Ectodermal cell (in vitro differentiated cells): ENCODE results near the gene SLC16A1.

ENCODE experiments used
- H3K27ac ChIP-seq: 2 replicates; pipeline ENCODE4 v1.7.0; 2013; ENCODE audit warnings: mild to moderate bottlenecking, low read depth, low read length; ENCODE audit not compliant: insufficient read depth, poor library complexity, severe bottlenecking
- H3K27me3 ChIP-seq: 2 replicates; pipeline ENCODE4 v1.7.0; 2013; ENCODE audit warnings: mild to moderate bottlenecking, low read length; ENCODE audit not compliant: insufficient read depth, control insufficient read depth, poor library complexity, severe bottlenecking
- H3K36me3 ChIP-seq: one replicate; pipeline ENCODE4 v1.7.0; 2013; ENCODE audit warnings: low read length; ENCODE audit not compliant: control insufficient read depth, insufficient read depth
- H3K4me1 ChIP-seq: one replicate; pipeline ENCODE4 v1.7.0; 2013; ENCODE audit warnings: low read length; ENCODE audit not compliant: control insufficient read depth, insufficient read depth
- H3K4me3 ChIP-seq: 2 replicates; pipeline ENCODE4 v1.7.0; 2013; ENCODE audit warnings: low read depth, low read length, control low read depth; ENCODE audit not compliant: insufficient read depth
- H3K9me3 ChIP-seq: 2 replicates; pipeline ENCODE4 v1.7.0; 2013; ENCODE audit warnings: mild to moderate bottlenecking, low read length, moderate library complexity; ENCODE audit not compliant: control insufficient read depth
- WGBS, 2 experiments: methylation state at CpG; one replicate each; pipeline ENCODE4 v1.1.7; 2013; ENCODE audit warnings: missing lambda C conversion rate in 2 of 2; 5-methylcytosine and 5-hydroxymethylcytosine counted together

The SLC16A1 gene

DNA sequence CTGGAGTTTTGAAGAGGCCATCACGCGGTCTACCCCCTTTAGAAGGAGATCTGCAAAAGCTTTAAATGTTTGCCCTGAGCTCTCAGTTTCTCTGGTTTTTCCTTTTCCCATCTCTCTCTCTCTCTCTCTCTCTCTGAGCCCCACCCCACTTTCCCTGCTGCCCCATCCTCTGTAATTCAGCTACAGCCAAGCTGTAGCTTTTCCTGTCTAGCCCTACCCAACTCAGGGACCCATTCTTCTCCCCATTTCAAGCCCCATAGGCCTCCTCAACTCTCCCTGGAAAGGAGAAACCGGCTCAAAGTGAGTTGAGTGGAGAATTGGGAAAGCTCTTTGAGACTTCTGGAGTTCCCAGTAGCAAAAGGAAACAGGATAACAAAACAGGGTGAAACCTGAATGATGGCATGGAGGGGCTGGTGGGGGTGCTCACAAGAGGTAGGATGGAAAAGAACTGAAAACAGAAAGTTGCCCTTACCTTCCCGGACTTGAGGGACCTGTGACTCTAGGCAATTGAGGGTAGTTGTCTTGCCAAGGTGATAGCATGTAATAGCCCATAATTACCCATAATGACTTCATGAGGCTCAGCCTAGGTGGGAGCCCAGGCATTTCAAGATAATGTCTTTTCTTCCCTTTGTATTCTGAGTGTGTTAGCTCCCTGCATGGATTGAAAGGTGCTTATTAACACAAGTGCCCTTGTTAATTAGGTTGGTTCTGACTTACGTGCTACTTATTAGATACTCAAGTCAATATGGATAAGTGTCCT is 84.9 kb downstream of the SLC16A1 start:
- WGBS, 2 experiments: 94 to 96% methylated on average over 5 of the region's 5 CpGs
- Histone ChIP-seq H3K27me3 (no peaks in the 10 kb centered on the region), H3K4me1 (peaks cover 4% of the 10 kb centered on the region), H3K36me3 (no peaks in the 10 kb centered on the region), H3K9me3 (no peaks in the 10 kb centered on the region), H3K27ac (no peak overlapping the region), H3K4me3 (no peak overlapping the region)

DNA sequence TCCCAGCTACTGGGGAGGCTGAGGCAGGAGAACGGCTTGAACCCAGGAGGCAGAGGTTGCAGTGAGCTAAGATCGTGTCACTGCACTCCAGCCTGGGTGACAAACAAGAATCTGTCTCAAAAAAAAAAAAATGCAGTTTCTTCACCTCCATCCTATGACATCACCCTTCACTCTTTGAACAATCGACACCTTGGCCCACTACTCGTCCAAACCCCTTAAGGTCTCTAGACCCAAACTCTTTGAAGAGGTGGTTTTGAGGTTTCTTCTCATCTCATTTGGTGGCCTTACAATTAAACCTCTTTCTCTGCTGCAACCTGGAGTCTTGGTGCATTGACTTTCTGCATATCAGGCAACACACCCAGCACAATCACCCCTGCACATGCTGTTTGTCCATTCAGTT is 86.1 kb downstream of the SLC16A1 start:
- H3K36me3 ChIP-seq: no peaks in the 10 kb centered on the region
- H3K4me3 ChIP-seq: no peak overlapping the region
- no peak overlapping the region for H3K27ac ChIP-seq
- H3K9me3 ChIP-seq: no peaks in the 10 kb centered on the region
- peaks cover 4% of the 10 kb centered on the region for H3K4me1 ChIP-seq
- WGBS, 2 experiments: 94 to 97% methylated on average over 4 of the region's 4 CpGs
- no peaks in the 10 kb centered on the region for H3K27me3 ChIP-seq

DNA sequence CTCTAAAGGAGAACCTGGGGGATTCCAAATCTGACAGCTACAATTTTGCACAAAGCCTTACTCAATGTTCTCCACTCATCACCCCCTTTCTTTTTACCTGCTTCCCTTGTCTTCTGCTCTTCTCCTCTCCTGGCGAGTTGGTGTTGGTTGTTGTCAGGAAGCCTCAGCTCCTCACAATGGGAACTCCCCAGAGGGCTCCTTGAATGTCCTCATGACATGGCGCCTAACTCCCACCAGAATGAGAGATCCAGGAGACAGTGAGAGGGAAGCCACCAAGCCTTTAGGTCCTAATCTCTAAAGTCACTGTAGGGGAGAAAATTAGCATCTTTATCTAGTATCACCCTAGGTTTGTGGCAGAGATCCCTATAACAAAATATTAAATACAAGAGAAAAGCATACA is 87.8 kb downstream of the SLC16A1 start:
- Histone ChIP-seq H3K4me3 (no peak overlapping the region), H3K4me1 (peaks cover 4% of the 10 kb centered on the region), H3K27me3 (no peaks in the 10 kb centered on the region), H3K36me3 (no peaks in the 10 kb centered on the region), H3K9me3 (no peaks in the 10 kb centered on the region), H3K27ac (no peak overlapping the region)
- 87 to 90% methylated on average over 2 of the region's 2 CpGs for WGBS, 2 experiments

DNA sequence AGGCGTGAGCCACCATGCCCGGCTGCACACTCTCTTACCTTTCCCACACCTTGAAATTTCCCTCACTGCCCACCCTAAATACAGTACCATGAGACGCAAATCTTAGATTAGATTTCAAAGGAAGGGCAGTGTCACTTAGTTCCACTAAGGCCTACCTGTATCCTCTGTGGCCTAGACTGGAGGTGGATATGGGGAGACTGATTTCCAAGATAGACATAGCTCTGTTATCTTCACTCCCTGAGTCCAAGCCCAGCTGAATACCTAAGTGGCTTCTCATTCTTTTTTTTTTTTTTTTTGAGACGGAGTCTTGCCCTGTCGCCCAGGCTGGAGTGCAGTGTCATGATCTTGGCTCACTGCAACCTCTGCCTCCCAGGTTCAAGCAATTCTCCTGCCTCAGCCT is 89.0 kb downstream of the SLC16A1 start:
- WGBS, 2 experiments: 69 to 88% methylated on average over 5 of the region's 5 CpGs
- no peaks in the 10 kb centered on the region for H3K9me3 ChIP-seq
- no peaks in the 10 kb centered on the region for H3K36me3 ChIP-seq
- no peak overlapping the region for H3K4me3 ChIP-seq
- no peak overlapping the region for H3K27ac ChIP-seq
- no peaks in the 10 kb centered on the region for H3K27me3 ChIP-seq
- H3K4me1 ChIP-seq: no peaks in the 10 kb centered on the region

DNA sequence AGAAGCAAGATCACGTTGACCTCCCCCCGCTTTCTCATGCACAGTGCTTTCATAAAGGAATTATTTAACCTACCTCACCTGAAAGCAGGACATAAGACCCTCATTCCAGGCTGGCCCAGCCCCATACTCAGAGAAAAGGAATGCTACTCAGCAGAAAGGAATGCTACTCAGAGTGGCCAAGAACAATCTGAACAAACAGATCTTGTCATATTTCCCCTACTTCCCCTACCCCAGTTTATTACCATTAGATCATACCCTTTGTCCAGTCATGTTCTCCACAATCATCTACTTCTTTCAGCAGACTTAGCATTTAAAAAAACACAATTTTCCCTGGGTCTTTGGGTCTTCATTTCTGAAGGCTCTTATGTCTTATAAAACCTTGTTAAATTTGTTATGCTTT is 89.8 kb downstream of the SLC16A1 start:
- H3K4me1 ChIP-seq: no peaks in the 10 kb centered on the region
- no peaks in the 10 kb centered on the region for H3K27me3 ChIP-seq
- no peak overlapping the region for H3K4me3 ChIP-seq
- no peaks in the 10 kb centered on the region for H3K36me3 ChIP-seq
- H3K27ac ChIP-seq: no peak overlapping the region
- no peaks in the 10 kb centered on the region for H3K9me3 ChIP-seq
- 88 to 91% methylated on average over 2 of the region's 2 CpGs for WGBS, 2 experiments

DNA sequence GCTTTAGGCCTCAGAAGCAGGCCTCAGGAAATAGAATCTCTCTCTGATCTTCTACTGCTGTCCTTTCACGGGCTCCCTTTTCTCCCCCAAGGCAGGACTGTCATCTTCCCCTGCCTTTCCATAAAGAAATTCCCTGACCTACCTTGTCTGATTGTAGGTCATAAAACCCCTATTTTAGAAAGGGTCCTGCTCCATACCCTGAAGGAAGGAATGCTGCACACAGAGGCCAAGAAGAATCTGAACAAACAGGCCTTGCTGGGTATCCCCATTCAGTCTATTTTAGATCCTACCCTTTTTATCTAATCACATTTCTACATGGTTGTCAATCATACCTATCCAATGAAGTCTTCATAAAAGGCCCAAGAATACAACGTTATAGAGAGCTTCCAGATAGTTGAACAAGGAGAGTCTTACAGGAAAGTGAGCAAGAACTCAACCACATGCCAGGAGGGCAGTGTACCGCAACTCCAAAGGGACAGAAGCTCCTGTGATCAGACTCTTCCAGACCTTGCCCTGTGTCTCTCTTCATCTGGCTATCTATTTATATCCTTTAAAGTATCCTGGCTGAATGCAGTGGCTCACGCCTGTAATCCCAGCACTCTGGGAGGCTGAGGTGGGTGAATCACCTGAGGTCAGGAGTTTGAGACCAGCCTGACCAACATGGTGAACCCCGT is 93.1 kb downstream of the SLC16A1 start:
- WGBS, 2 experiments: 87 to 92% methylated on average over 5 of the region's 5 CpGs
- no peaks in the 10 kb centered on the region for H3K36me3 ChIP-seq
- no peak overlapping the region for H3K27ac ChIP-seq
- H3K4me3 ChIP-seq: no peak overlapping the region
- H3K9me3 ChIP-seq: no peaks in the 10 kb centered on the region
- no peaks in the 10 kb centered on the region for H3K27me3 ChIP-seq
- H3K4me1 ChIP-seq: no peaks in the 10 kb centered on the region
